ENCODE measurements around the gene PRDX2. TPM values are rescaled to one million over a fixed set of nuclear protein-coding genes. Genes with fewer than 3 reads are reported as not detected.

The PRDX2 gene
- total RNA-seq, 1 donor from 2014 or later: 497 TPM

- TF ChIP-seq CTCF (conservative IDR thresholded peaks at IDR 0.05): no peak
- H3K9me3 Mint-ChIP-seq: no peaks in the 10 kb centered on the region
- no peak overlapping the region for H3K27ac Mint-ChIP-seq
- H3K36me3 Mint-ChIP-seq: peaks cover 13% of the 10 kb centered on the region
- no peak for DNase-seq (ENCODE audit: extremely low spot score, unreplicated experiment)
- H3K27me3 Mint-ChIP-seq: peaks cover 46% of the 10 kb centered on the region
- H3K4me3 Mint-ChIP-seq: no peak overlapping the region
- no peaks in the 10 kb centered on the region for H3K4me1 Mint-ChIP-seq (ENCODE audit: unreplicated experiment)
Measured at GRCh38 chr19:12750851-12751250, 50.7 kb downstream of the PRDX2 start.

- Mint-ChIP-seq H3K27ac (no peak overlapping the region), H3K4me3 (no peak overlapping the region)
Measured at GRCh38 chr19:12749938-12750521, 51.6 kb downstream of the PRDX2 start.

GRCh38 chr19:12748489-12748888 is 53.1 kb downstream of the PRDX2 start:
- H3K36me3 Mint-ChIP-seq: peaks cover 20% of the 10 kb centered on the region
- no peaks in the 10 kb centered on the region for H3K4me1 Mint-ChIP-seq (ENCODE audit: unreplicated experiment)
- peak overlapping the region; percentile 53 for H3K27ac Mint-ChIP-seq
- no peak for DNase-seq (ENCODE audit: extremely low spot score, unreplicated experiment)
- TF ChIP-seq CTCF (conservative IDR thresholded peaks at IDR 0.05): no peak
- no peak overlapping the region for H3K4me3 Mint-ChIP-seq
- peaks cover 43% of the 10 kb centered on the region for H3K27me3 Mint-ChIP-seq
- H3K9me3 Mint-ChIP-seq: no peaks in the 10 kb centered on the region

More at GRCh38 chr19:12749938-12750521, 51.6 kb downstream of the PRDX2 start:
- peaks cover 43% of the 10 kb centered on the region for H3K27me3 Mint-ChIP-seq
- DNase-seq (ENCODE audit: extremely low spot score, unreplicated experiment): no peak
- H3K36me3 Mint-ChIP-seq: peaks cover 15% of the 10 kb centered on the region
- TF ChIP-seq CTCF (conservative IDR thresholded peaks at IDR 0.05): no peak
- no peaks in the 10 kb centered on the region for H3K4me1 Mint-ChIP-seq (ENCODE audit: unreplicated experiment)
- no peaks in the 10 kb centered on the region for H3K9me3 Mint-ChIP-seq

Small RNAs within 50 kb of the gene (microRNA-seq; reads per million reads assigned to microRNA genes)
- not detected for gene MIR5684

Other genes starting within 250 kb of the PRDX2 start
- 11.2 and 11.4 TPM in 2 replicates for gene ZNF490, start 191.0 kb downstream of the PRDX2 start, total RNA-seq (ENCODE audit: low replicate concordance)
- 21.1 and 27.4 TPM in 2 replicates for gene ZNF791, start 190.9 kb downstream of the PRDX2 start, total RNA-seq (ENCODE audit: low replicate concordance)
- 90.6 and 95.4 TPM in 2 replicates for gene MAN2B1, start 135.1 kb downstream of the PRDX2 start, total RNA-seq (ENCODE audit: low replicate concordance)
- gene WDR83, start 135.0 kb downstream of the PRDX2 start, total RNA-seq (ENCODE audit: low replicate concordance): 9.8 and 14.6 TPM in 2 replicates
- gene DHPS, start 119.9 kb downstream of the PRDX2 start, total RNA-seq (ENCODE audit: low replicate concordance): 71.2 and 79.4 TPM in 2 replicates
- 0.85 TPM in 1 of 2 replicates, not detected in the other for gene GNG14, start 113.8 kb downstream of the PRDX2 start, total RNA-seq (ENCODE audit: low replicate concordance)
- gene FBXW9, start 105.2 kb downstream of the PRDX2 start, total RNA-seq (ENCODE audit: low replicate concordance): 15.4 and 17.0 TPM in 2 replicates
- gene TNPO2, start 77.9 kb downstream of the PRDX2 start, total RNA-seq (ENCODE audit: low replicate concordance): 78.6 and 99.7 TPM in 2 replicates
- gene TRIR, start 67.1 kb downstream of the PRDX2 start, total RNA-seq (ENCODE audit: low replicate concordance): 164 and 173 TPM in 2 replicates
- 59.6 and 74.5 TPM in 2 replicates for gene GET3, start 64.3 kb downstream of the PRDX2 start, total RNA-seq (ENCODE audit: low replicate concordance)
- 0.14 TPM in 1 of 2 replicates, not detected in the other for gene BEST2, start 50.0 kb downstream of the PRDX2 start, total RNA-seq (ENCODE audit: low replicate concordance)
- gene HOOK2, start 26.2 kb downstream of the PRDX2 start, total RNA-seq (ENCODE audit: low replicate concordance): 50.1 and 55.0 TPM in 2 replicates
- 31.3 and 116 TPM in 2 replicates for gene JUNB, start 10.3 kb downstream of the PRDX2 start, total RNA-seq (ENCODE audit: low replicate concordance)
- gene THSD8, start 269 bp upstream of the PRDX2 start, total RNA-seq (ENCODE audit: low replicate concordance): 10.1 and 19.4 TPM in 2 replicates
- gene RNASEH2A, start 4.8 kb upstream of the PRDX2 start, total RNA-seq (ENCODE audit: low replicate concordance): 13.7 and 37.2 TPM in 2 replicates
- not detected in 2 replicates for gene RTBDN, start 32.8 kb upstream of the PRDX2 start, total RNA-seq (ENCODE audit: low replicate concordance)
- gene MAST1, start 36.7 kb upstream of the PRDX2 start, total RNA-seq (ENCODE audit: low replicate concordance): 1.9 and 3.5 TPM in 2 replicates
- gene DNASE2, start 79.6 kb upstream of the PRDX2 start, total RNA-seq (ENCODE audit: low replicate concordance): 17.9 and 24.6 TPM in 2 replicates
- not detected in 2 replicates for gene KLF1, start 85.4 kb upstream of the PRDX2 start, total RNA-seq (ENCODE audit: low replicate concordance)
- gene GCDH, start 89.4 kb upstream of the PRDX2 start, total RNA-seq (ENCODE audit: low replicate concordance): 29.7 and 46.8 TPM in 2 replicates
- 1.8 TPM in 1 of 2 replicates, not detected in the other for gene SYCE2, start 117.5 kb upstream of the PRDX2 start, total RNA-seq (ENCODE audit: low replicate concordance)
- gene FARSA, start 131.9 kb upstream of the PRDX2 start, total RNA-seq (ENCODE audit: low replicate concordance): 67.5 and 68.5 TPM in 2 replicates
- 1,188 and 1,294 TPM in 2 replicates for gene CALR, start 136.8 kb upstream of the PRDX2 start, total RNA-seq (ENCODE audit: low replicate concordance)
- gene RAD23A, start 144.1 kb upstream of the PRDX2 start, total RNA-seq (ENCODE audit: low replicate concordance): 77.1 and 82.3 TPM in 2 replicates
- gene GADD45GIP1, start 155.4 kb upstream of the PRDX2 start, total RNA-seq (ENCODE audit: low replicate concordance): 23.1 and 24.8 TPM in 2 replicates
- not detected in 2 replicates for gene DAND5, start 167.8 kb upstream of the PRDX2 start, total RNA-seq (ENCODE audit: low replicate concordance)
- 4.2 and 12.4 TPM in 2 replicates for gene NFIX, start 193.7 kb upstream of the PRDX2 start, total RNA-seq (ENCODE audit: low replicate concordance)